Transverse colon (tissue), 4 donors: Measurements from ENCODE around the gene LSM14B. TPM values are rescaled to one million over a fixed set of nuclear protein-coding genes. Genes with fewer than 3 reads are reported as not detected.

ENCODE experiments used
- DNase-seq: peaks from one replicate; pipeline ENCODE4 v3.0.0-alpha.2; 2019
- H3K27ac ChIP-seq, 4 donors: fragments of 200-600 bp; sonication (generic); 2 replicates each; pipeline ENCODE4 v1.5.1; 2016 to 2018; ENCODE audit warnings: inconsistent platforms in 4 of 4
- H3K27me3 ChIP-seq: fragments of 200-600 bp; sonication (generic); 2 replicates; pipeline ENCODE4 v1.5.1; 2017; ENCODE audit warnings: inconsistent platforms
- H3K36me3 ChIP-seq, 4 donors: fragments of 200-600 bp; sonication (generic); 2 replicates each; pipeline ENCODE4 v1.5.1; 2017 to 2019; ENCODE audit warnings: inconsistent platforms in 4 of 4
- H3K4me1 ChIP-seq, 4 donors: fragments of 200-600 bp; sonication (generic); 2 replicates each; pipeline ENCODE4 v1.5.1; 2017 to 2020; ENCODE audit warnings: inconsistent platforms in 4 of 4
- H3K4me3 ChIP-seq, 4 donors: fragments of 200-600 bp; sonication (generic); 1 replicate in 1 of 4; 2 replicates in 3 of 4; pipeline versions ENCODE4 v1.5.1 to v1.6.1; 2017 to 2019; ENCODE audit warnings: inconsistent platforms in 4 of 4
- H3K9me3 ChIP-seq, 2 donors: fragments of 200-600 bp; sonication (generic); 2 replicates each; pipeline ENCODE4 v1.5.1; 2017 to 2019; ENCODE audit warnings: inconsistent platforms in 2 of 2
- EP300 ChIP-seq: sonication (generic); formaldehyde crosslinking; IDR thresholded peaks from one replicate; pipeline ENCODE4 v1.6.1; 2017; ENCODE audit warnings: antibody characterized with exemption, low read depth
- POLR2A ChIP-seq: fragments of 450-650 bp; IDR thresholded peaks from one replicate; pipeline ENCODE4 v1.6.1; 2016; ENCODE audit warnings: antibody characterized with exemption, mild to moderate bottlenecking, moderate library complexity
- POLR2AphosphoS5 ChIP-seq, 3 donors: sonication (generic); formaldehyde crosslinking; IDR thresholded peaks; one replicate each; pipeline ENCODE4 v1.6.1; 2016; ENCODE audit warnings: antibody characterized with exemption in 3 of 3
- WGBS, 2 donors: methylation state at CpG; one replicate each; pipeline ENCODE4 v1.1.5; 2018; ENCODE audit warnings: low coverage in 1 of 2; 5-methylcytosine and 5-hydroxymethylcytosine counted together
- in situ Hi-C, 4 donors: fragments of 200-750 bp; cut with MboI; loops; one replicate each; pipeline versions ENCODE4 v1.15.0 to v1.15.1; 2017; ENCODE audit warnings: low sequenced_read_pairs in 3 of 4, low pct_ligation_motif_present in 1 of 4, low pct_unique_long_range_greater_than_20kb in 1 of 4
- intact Hi-C: fragments of 100-400 bp; cut with DNase I; formaldehyde crosslinking; loops from one replicate; pipeline ENCODE4 v1.15.1; 2023; ENCODE audit warnings: low total_unique reads
- total RNA-seq, 4 donors: library from RNA; depleted of rRNA; stranded (reverse); fragments of >200 nt; gene quantifications; one replicate each; pipeline ENCODE4 v1.1.0, GENCODE V29; 2016
- TF ChIP-seq, protein P1 (sequence below), 5 experiments: fragments of 200-600 bp in 3 of 5; fragments of 450-650 bp in 2 of 5; sonication (generic) in 3 of 5; IDR thresholded peaks; 1 replicate in 2 of 5; 2 replicates in 3 of 5; pipeline ENCODE4 v1.5.1; 2016 to 2017; ENCODE audit warnings: antibody characterized with exemption in 5 of 5, inconsistent platforms in 3 of 5, mild to moderate bottlenecking in 2 of 5, moderate library complexity in 1 of 5

Gene LSM14B
- total RNA-seq, 4 donors from 2014 or later: 22.1 to 45.3 (median 35.6) TPM

DNA sequence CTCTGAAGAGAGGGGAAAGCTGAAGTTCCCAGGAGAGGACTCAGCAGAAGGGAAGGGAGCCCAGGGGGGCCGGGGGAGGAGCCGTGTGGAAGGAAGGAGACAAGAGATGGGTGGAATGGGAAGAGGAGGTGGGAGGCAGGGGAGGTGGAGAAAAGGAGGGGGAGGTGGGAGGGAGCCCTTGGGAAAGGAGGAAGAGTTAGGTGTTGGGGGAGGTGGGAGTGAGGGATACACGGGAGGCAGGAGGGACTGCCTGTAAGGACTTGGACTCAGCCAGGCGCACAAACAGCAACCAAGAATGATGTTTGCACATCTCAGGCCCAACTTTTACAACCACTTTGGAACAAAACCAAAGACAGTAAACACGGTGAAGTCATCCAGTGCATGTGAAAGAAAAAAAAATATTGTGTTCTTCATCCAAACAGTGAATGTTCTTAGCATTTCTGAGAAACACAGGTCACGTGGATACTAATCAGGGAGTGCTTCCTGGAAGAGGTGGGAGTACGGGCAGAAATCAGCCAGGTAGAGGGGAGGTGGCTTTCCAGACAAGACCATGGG, 17.4 kb upstream of the LSM14B start:
- in situ Hi-C loops: no loop called here

GRCh38 chr20:62105592-62105991, 16.7 kb upstream of the LSM14B start:
- H3K27me3 ChIP-seq: peaks cover 8% of the 10 kb centered on the region
- TF ChIP-seq, protein P1, sequence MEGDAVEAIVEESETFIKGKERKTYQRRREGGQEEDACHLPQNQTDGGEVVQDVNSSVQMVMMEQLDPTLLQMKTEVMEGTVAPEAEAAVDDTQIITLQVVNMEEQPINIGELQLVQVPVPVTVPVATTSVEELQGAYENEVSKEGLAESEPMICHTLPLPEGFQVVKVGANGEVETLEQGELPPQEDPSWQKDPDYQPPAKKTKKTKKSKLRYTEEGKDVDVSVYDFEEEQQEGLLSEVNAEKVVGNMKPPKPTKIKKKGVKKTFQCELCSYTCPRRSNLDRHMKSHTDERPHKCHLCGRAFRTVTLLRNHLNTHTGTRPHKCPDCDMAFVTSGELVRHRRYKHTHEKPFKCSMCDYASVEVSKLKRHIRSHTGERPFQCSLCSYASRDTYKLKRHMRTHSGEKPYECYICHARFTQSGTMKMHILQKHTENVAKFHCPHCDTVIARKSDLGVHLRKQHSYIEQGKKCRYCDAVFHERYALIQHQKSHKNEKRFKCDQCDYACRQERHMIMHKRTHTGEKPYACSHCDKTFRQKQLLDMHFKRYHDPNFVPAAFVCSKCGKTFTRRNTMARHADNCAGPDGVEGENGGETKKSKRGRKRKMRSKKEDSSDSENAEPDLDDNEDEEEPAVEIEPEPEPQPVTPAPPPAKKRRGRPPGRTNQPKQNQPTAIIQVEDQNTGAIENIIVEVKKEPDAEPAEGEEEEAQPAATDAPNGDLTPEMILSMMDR (IDR thresholded peaks at IDR 0.05): no peak
- TF ChIP-seq POLR2AphosphoS5 (IDR thresholded peaks at IDR 0.05) (no peak), POLR2A (no peak), EP300 (no peak)
- H3K27ac ChIP-seq: no peak overlapping the region
- in situ Hi-C loops: no loop called here
- intact Hi-C loops: loop anchor here (1.0 kb wide), 1 partner anchor 30 kb away; no protein-coding TSS in a partner anchor
- no peak overlapping the region for H3K4me3 ChIP-seq
- peaks cover 28 to 40% of the 10 kb centered on the region in 2 donors for H3K9me3 ChIP-seq
- WGBS, 2 donors: 88 to 89% methylated on average over 4 to 5 of the region's 5 CpGs
- DNase-seq: no peak
- no peaks in the 10 kb centered on the region for H3K36me3 ChIP-seq
- H3K4me1 ChIP-seq: peaks cover 0 to 13% (median 9%) of the 10 kb centered on the region in 4 donors

More for the DNA sequence above, 17.4 kb upstream of the LSM14B start:
- intact Hi-C loops: loop anchor here (1.0 kb wide), 1 partner anchor 30 kb away; no protein-coding TSS in a partner anchor
- TF ChIP-seq EP300 (no peak), POLR2AphosphoS5 (IDR thresholded peaks at IDR 0.05) (no peak)
- TF ChIP-seq, protein P1 (IDR thresholded peaks at IDR 0.05): no peak
- Histone ChIP-seq H3K4me3 (no peak overlapping the region), H3K9me3 (peaks cover 23 to 36% of the 10 kb centered on the region in 2 donors), H3K27ac (peak overlapping the region in 3 of 4 donors; percentile 18 to 34 (median 31)), H3K27me3 (peaks cover 8% of the 10 kb centered on the region), H3K36me3 (no peaks in the 10 kb centered on the region), H3K4me1 (peaks cover 0 to 13% (median 9%) of the 10 kb centered on the region in 4 donors)
- DNase-seq: peak; percentile 41
- WGBS, 2 donors: 7 to 20% methylated on average over 2 to 7 of the region's 7 CpGs

- H3K36me3 ChIP-seq: no peaks in the 10 kb centered on the region
- no peak for DNase-seq
- in situ Hi-C loops: no loop called here
- H3K27ac ChIP-seq: no peak overlapping the region
- H3K4me1 ChIP-seq: no peaks in the 10 kb centered on the region
- peaks cover 50 to 53% of the 10 kb centered on the region in 2 donors for H3K9me3 ChIP-seq
- no peak overlapping the region for H3K4me3 ChIP-seq
- intact Hi-C loops: no loop called here
- H3K27me3 ChIP-seq: peaks cover 5% of the 10 kb centered on the region
- WGBS, 2 donors: 72 to 74% methylated on average over 6 of the region's 6 CpGs
- TF ChIP-seq EP300 (no peak), POLR2A (no peak), POLR2AphosphoS5 (IDR thresholded peaks at IDR 0.05) (no peak)
- TF ChIP-seq, protein P1 (IDR thresholded peaks at IDR 0.05): no peak
Measured at GRCh38 chr20:62111148-62111547, 11.1 kb upstream of the LSM14B start.

GRCh38 chr20:62112368-62112767, 9.9 kb upstream of the LSM14B start:
- no peak for DNase-seq
- in situ Hi-C loops: no loop called here
- Histone ChIP-seq H3K36me3 (no peaks in the 10 kb centered on the region), H3K27ac (no peak overlapping the region), H3K9me3 (peaks cover 44 to 46% of the 10 kb centered on the region in 2 donors), H3K4me1 (no peaks in the 10 kb centered on the region), H3K27me3 (peaks cover 5% of the 10 kb centered on the region), H3K4me3 (no peak overlapping the region)
- TF ChIP-seq POLR2A: no peak
- TF ChIP-seq, protein P1 (IDR thresholded peaks at IDR 0.05): no peak
- no peak for TF ChIP-seq EP300
- no peak for TF ChIP-seq POLR2AphosphoS5 (IDR thresholded peaks at IDR 0.05)
- intact Hi-C loops: no loop called here
- 98% methylated on average over 6 of the region's 6 CpGs; no CpG with 5 or more reads in 1 of the 2 donors for WGBS, 2 donors
